ENCODE results near the gene RAB4A.

- TF ChIP-seq CTCF (CRISPR knock-in tag; IDR thresholded peaks at IDR 0.05): no peak
- no peak for TF ChIP-seq NPAS2 (CRISPR knock-in tag; IDR thresholded peaks at IDR 0.05; ENCODE audit: borderline replicate concordance)
- no peak for TF ChIP-seq PHF21A (CRISPR knock-in tag; IDR thresholded peaks at IDR 0.05)
- no peak for TF ChIP-seq ZNF350 (CRISPR knock-in tag; IDR thresholded peaks at IDR 0.05; ENCODE audit: borderline replicate concordance, low read depth)
- TF ChIP-seq, protein P1, sequence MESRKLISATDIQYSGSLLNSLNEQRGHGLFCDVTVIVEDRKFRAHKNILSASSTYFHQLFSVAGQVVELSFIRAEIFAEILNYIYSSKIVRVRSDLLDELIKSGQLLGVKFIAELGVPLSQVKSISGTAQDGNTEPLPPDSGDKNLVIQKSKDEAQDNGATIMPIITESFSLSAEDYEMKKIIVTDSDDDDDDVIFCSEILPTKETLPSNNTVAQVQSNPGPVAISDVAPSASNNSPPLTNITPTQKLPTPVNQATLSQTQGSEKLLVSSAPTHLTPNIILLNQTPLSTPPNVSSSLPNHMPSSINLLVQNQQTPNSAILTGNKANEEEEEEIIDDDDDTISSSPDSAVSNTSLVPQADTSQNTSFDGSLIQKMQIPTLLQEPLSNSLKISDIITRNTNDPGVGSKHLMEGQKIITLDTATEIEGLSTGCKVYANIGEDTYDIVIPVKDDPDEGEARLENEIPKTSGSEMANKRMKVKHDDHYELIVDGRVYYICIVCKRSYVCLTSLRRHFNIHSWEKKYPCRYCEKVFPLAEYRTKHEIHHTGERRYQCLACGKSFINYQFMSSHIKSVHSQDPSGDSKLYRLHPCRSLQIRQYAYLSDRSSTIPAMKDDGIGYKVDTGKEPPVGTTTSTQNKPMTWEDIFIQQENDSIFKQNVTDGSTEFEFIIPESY (CRISPR knock-in tag; IDR thresholded peaks at IDR 0.05): no peak
- no peak for TF ChIP-seq ZGPAT (CRISPR knock-in tag; IDR thresholded peaks at IDR 0.05)
- TF ChIP-seq ZNF7 (CRISPR knock-in tag; IDR thresholded peaks at IDR 0.05): no peak
- TF ChIP-seq JUN (CRISPR knock-in tag; IDR thresholded peaks at IDR 0.05): no peak
- TF ChIP-seq POLR2A (IDR thresholded peaks at IDR 0.05; ENCODE audit: insufficient read depth in 1 of 2, low read depth in 2 of 2, low read length in 2 of 2): no peak
- no peak for TF ChIP-seq BRCA1 (CRISPR knock-in tag; IDR thresholded peaks at IDR 0.05)
- TF ChIP-seq CREB1 (IDR thresholded peaks at IDR 0.05): no peak
- TF ChIP-seq CREB1 (CRISPR knock-in tag; IDR thresholded peaks at IDR 0.05): no peak
- TF ChIP-seq, protein P2, sequence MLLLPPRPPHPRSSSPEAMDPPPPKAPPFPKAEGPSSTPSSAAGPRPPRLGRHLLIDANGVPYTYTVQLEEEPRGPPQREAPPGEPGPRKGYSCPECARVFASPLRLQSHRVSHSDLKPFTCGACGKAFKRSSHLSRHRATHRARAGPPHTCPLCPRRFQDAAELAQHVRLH (CRISPR knock-in tag; IDR thresholded peaks at IDR 0.05; ENCODE audit: borderline replicate concordance, low read depth): no peak
Measured at GRCh38 chr1:229344139-229344538, 73.2 kb downstream of the RAB4A start.

All from HepG2 (cell line).